T-helper 9 cell (primary cell): ENCODE data around the gene LGALS12.
"Not testable (repeated sequence)": the region's sequence is repeated elsewhere in the genome, so short reads cannot be mapped to it uniquely, and the experiment has no call there.

Experiments
- DNase-seq: peaks from one replicate; pipeline ENCODE4 v3.0.0-alpha.2; 2020

LGALS12 gene

GRCh38 chr11:63534076-63534475 lies 28.2 kb downstream of the LGALS12 start:
- DNase-seq: no peak

DNA sequence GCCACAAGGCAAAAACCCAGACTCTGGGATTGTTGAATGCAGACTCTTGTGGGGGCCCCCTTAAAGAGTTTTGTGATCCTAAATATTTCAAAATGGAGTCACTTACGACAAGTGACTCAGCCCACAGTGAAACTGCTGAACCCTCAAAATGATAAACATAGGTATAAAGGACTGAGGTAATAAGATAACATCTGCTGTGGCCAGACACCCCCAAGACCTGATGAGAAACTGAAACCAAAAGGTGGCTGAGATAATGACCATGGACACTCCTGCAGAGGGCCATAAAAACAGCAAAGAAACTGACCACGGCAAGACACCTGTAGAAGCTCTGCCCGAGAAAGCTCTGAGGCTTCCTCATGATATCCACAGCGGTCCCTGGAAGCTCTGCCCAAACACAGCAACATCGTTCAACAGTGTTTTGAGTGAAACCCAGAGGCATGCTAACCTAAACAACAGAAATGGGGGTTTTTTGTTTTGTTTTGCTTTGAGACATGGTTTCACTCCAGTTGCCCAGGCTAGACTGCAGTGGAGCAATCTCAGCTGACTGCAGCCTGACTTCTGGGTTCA lies 29.1 kb downstream of the LGALS12 start:
- DNase-seq: no peak

DNA sequence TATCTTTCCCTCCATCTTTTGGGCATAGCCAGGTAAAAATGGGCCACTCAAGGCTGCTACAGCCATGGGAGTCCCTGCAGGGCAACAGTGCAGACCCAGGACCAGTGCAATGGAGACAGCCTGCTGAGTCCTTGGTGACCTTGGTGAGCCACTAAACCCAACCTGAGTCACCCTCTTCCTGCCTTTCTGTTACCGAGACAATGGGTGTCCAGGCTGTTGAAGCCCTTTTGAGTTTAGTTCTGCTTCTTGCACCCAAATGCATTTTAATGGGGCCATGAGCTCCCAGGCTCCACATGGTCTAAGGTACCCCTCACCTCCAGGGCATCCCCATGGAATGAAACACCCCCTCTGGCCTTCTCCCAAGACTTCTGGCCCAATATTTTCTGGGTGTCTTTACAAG lies 29.9 kb downstream of the LGALS12 start:
- DNase-seq: no peak

GRCh38 chr11:63536669-63537292 lies 30.9 kb downstream of the LGALS12 start, which contains the start of gene PLAAT4:
PLAAT4 (plus strand) TSS chr11:63536808; CDS start chr11:63536869, 61 bp downstream.
- no peak for DNase-seq

DNA sequence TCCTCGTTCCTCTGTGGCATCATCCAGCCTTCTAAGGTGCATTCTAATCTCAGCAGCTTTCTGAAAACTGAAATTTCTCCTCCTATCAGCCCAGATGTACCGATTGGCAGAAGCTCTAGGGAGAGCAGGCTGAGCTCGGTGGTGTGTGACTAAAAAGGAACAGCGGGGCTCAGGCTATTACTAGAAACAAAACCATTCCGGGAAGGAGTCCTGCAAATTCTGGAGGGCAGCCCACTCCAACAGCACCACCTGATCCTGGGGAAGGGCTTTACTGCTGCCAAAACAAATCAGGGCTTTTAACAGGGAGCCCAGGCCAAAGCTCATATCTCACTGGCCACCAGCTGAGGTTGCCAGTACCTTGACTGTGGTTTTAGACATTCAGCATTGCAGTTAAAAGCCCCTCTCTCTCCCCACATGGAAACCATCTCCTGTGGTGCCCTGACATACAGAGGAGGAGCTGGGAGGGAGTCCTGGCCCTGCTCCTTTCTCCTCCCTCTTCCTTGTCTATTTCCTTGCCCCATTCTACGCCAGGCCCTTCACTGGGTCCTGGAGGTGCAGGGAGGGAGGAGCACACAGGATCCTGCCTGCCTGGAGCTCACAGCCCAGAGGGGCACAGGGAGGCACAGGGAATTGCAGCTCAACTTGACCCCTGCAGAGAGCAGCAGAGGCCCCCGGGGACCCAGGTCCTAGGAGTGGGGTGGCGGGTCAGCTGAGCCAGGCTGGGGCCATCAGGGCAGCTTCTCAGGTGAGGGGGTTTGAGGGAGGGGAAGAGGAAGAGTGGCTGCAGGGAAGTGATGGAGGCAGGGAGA lies 31.6 kb downstream of the LGALS12 start:
- no peak for DNase-seq

DNA sequence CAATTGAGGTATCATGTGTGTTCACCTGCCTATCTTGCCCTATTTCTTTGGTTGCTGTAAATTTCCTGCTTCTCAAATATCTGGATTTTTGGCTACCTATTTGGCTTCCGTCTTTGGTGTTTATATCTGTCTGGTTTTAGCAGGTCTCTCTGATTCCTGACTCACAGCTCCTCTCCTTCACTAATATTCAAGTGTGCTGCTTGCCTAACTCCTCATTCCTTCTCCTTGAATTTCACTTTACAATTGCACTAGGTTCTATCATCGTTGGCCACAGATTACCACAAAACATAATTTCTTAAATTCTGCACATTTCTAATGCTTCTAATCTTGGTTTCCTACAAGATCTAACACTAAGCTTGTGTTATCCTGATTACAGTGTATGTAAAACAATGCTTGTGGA lies 36.6 kb downstream of the LGALS12 start:
- DNase-seq: not testable (repeated sequence)

- no peak for DNase-seq
These were observed 37.8 kb downstream of the LGALS12 start for GRCh38 chr11:63543711-63544110.

- no peak for DNase-seq
These were observed 41.2 kb downstream of the LGALS12 start for GRCh38 chr11:63547061-63547460.

- DNase-seq: no peak
These were observed 42.3 kb downstream of the LGALS12 start for GRCh38 chr11:63548178-63548577.

GRCh38 chr11:63549411-63549810 lies 43.5 kb downstream of the LGALS12 start:
- no peak for DNase-seq

DNA sequence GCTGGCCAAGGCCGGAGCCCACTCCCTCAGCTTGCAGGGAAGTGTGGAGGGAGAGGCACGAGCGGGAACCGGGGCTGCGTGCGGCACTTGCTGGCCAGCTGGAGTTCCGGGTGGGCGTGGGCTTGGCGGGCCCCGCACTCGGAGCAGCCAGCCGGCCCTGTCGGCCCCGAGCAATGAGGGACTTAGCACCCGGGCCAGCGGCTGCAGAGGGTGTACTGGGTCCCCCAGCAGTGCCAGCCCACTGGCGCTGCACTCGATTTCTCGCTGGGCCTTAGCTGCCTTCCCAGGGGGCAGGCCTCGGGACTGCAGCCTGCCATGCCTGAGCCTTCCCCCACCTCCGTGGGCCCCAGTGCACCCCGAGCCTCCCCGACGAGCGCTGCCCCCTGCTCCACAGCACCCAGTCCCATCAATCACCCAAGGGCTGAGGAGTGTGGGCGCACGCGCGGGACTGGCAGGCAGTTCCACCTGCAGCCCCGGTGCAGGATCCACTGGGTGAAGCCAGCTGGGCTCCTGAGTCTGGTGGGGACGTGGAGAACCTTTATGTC lies 44.3 kb downstream of the LGALS12 start:
- not testable (repeated sequence) for DNase-seq

- DNase-seq: no peak
These were observed 45.4 kb downstream of the LGALS12 start for GRCh38 chr11:63551091-63551888.

DNA sequence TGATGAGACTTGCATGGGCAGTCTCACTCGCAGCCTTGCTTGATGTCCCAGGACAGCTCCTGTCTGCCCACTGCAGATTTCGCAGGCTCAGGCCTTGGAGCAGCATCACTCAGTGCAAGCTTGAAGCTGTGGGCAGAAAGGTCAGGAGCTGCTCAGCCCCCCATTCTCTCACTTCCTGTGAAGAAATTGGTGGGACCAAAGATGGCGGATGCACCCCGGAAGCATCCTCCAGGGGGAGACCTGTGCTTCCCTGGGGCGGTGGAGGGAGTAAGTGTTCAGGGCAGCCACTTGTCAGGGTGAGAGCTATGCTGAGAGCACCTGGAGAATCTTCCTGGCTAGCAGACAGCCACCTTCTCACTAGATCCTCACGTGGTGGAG lies 46.0 kb downstream of the LGALS12 start:
- DNase-seq: no peak

DNA sequence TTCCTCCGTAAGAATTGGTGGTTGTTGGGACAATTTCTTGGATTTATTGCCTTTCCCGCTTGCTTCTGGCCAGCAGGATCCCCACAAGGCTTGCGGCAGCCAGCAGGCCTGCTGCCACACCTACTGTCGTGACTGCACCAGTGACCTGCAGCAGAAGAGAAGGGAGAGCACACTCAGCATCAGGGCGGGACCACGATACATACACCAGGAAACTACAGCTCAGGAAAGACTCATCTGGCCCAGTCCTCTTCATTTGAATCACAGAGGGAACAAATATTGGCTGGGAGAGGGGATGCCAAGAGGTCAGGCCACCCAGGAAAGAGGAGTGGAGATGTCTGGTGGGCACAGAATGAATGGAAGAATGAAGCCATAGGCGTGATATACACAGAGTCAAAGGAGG lies 47.0 kb downstream of the LGALS12 start:
- DNase-seq: no peak

DNA sequence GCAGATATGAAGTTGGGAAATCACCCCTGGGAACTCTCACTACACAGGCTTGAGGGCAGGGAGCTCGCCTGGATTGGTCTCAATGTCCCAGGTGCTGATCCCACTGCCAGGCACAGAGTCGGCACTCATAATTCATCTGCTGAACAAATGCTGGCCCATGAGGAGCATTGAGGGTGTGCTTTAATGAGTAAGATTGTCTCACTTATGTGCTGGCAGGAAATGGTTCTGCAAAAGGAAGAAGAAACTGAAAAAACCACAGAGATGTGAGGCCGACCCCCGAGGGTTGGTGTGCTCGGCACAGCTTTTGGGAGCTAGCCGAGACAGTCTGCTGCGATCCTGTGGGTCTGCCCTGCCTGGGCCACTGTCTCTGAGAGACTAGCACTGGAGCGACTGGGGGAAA lies 47.9 kb downstream of the LGALS12 start:
- DNase-seq: no peak

- no peak for DNase-seq
These were observed 49.0 kb downstream of the LGALS12 start for GRCh38 chr11:63554877-63555223.

GRCh38 chr11:63556404-63557013 lies 50.6 kb downstream of the LGALS12 start:
- no peak for DNase-seq

- DNase-seq: no peak
These were observed 51.7 kb downstream of the LGALS12 start for GRCh38 chr11:63557570-63557969.

GRCh38 chr11:63558459-63559157 lies 52.7 kb downstream of the LGALS12 start:
- no peak for DNase-seq

- no peak for DNase-seq
These were observed 54.8 kb downstream of the LGALS12 start for GRCh38 chr11:63560506-63561180.
